ENCODE data around the gene SYCP1. TPM values are rescaled to one million over a fixed set of nuclear protein-coding genes. Genes with fewer than 3 reads are reported as not detected.
"Not testable (repeated sequence)": the region's sequence is repeated elsewhere in the genome, so short reads cannot be mapped to it uniquely, and the experiment has no call there.

Gene SYCP1
- total RNA-seq, 1 experiment from 2014 or later: not detected

DNA sequence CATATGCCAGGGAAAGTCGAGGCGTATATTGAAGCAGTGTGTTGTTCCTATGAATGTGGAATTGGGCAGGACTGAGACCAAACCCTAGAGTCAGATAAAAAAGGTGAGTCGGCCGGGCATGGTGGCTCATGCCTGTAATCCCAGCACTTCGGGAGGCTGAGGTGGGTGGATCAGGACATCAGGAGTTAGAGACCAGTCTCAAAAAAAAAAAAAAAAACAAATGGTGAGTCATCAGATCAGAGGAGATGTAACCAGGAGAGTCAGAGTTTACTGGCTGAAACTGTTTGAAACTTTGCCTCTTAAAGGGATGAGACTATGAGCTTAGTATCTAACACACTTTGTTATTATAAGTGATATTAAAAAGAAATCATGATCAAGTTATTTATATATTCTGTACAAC is 26.4 kb upstream of the SYCP1 start:
- H2AFZ ChIP-seq (ENCODE audit: low read length): no peak overlapping the region
- no peaks in the 10 kb centered on the region for H3K23me2 ChIP-seq (ENCODE audit: insufficient read length, low read depth, low read length, poor library complexity, severe bottlenecking)
- no peak overlapping the region for H3K4me3 Mint-ChIP-seq
- no peaks in the 10 kb centered on the region for H3K9me3 ChIP-seq (ENCODE audit: control insufficient read depth, low read depth, low read length)
- no peak overlapping the region for H2BK20ac ChIP-seq (ENCODE audit: low read depth, low read length, poor library complexity, severe bottlenecking)
- H4K8ac ChIP-seq (replicated peaks; ENCODE audit: insufficient read length, low read depth, low read length): no peak overlapping the region
- H3K36me3 Mint-ChIP-seq (ENCODE audit: insufficient read depth in 1 of 3, low read depth in 3 of 3): peaks cover 6 to 12% (median 8%) of the 10 kb centered on the region in 3 experiments; a peak in 6 of 7 replicates
- H4K91ac ChIP-seq (ENCODE audit: insufficient read length, low read depth, low read length): no peak overlapping the region
- H3K27me3 ChIP-seq (ENCODE audit: insufficient read depth, low read length): no peaks in the 10 kb centered on the region
- H3K79me1 ChIP-seq (ENCODE audit: insufficient read depth, low read depth, low read length, poor library complexity, severe bottlenecking): no peaks in the 10 kb centered on the region
- no peak overlapping the region for H2BK15ac ChIP-seq (ENCODE audit: low read depth, low read length)
- no peaks in the 10 kb centered on the region for H4K20me1 ChIP-seq (ENCODE audit: control insufficient read depth, insufficient read depth, insufficient read length)
- no peak overlapping the region for H2BK120ac ChIP-seq (ENCODE audit: low read depth, low read length, poor library complexity, severe bottlenecking)
- no peak overlapping the region for H4K5ac ChIP-seq (ENCODE audit: insufficient read length, low read depth, low read length)
- no peak overlapping the region for H3K27ac ChIP-seq (ENCODE audit: insufficient read length, low read depth, low read length)
- no peak for DNase-seq
- no peak overlapping the region for H3K18ac ChIP-seq (ENCODE audit: insufficient read length, low read depth, low read length)
- H3K4me1 Mint-ChIP-seq: peaks cover 8% of the 10 kb centered on the region in 2 experiments
- no peak overlapping the region for H3K14ac ChIP-seq (ENCODE audit: insufficient read depth, low read length)
- H3K27ac Mint-ChIP-seq: no peak overlapping the region
- no peak overlapping the region for H3T11ph ChIP-seq (ENCODE audit: low read length)
- no peaks in the 10 kb centered on the region for H3K79me2 ChIP-seq (ENCODE audit: insufficient read depth, low read length)
- no peak overlapping the region for H3K56ac ChIP-seq (ENCODE audit: insufficient read length, low read depth, low read length)
- no peak overlapping the region for H2BK5ac ChIP-seq (ENCODE audit: insufficient read length, low read length)
- H3K4me1 ChIP-seq (ENCODE audit: insufficient read depth, low read length): no peaks in the 10 kb centered on the region; the same call in 1 of the 2 replicates
- no CpG with 5 or more reads among the region's 5 CpGs for WGBS (ENCODE audit: extremely low coverage, insufficient read length, low lambda C conversion rate)
- peaks cover 19 to 29% of the 10 kb centered on the region in 2 experiments for H3K9me3 Mint-ChIP-seq
- TF ChIP-seq, protein P1, sequence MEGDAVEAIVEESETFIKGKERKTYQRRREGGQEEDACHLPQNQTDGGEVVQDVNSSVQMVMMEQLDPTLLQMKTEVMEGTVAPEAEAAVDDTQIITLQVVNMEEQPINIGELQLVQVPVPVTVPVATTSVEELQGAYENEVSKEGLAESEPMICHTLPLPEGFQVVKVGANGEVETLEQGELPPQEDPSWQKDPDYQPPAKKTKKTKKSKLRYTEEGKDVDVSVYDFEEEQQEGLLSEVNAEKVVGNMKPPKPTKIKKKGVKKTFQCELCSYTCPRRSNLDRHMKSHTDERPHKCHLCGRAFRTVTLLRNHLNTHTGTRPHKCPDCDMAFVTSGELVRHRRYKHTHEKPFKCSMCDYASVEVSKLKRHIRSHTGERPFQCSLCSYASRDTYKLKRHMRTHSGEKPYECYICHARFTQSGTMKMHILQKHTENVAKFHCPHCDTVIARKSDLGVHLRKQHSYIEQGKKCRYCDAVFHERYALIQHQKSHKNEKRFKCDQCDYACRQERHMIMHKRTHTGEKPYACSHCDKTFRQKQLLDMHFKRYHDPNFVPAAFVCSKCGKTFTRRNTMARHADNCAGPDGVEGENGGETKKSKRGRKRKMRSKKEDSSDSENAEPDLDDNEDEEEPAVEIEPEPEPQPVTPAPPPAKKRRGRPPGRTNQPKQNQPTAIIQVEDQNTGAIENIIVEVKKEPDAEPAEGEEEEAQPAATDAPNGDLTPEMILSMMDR (conservative IDR thresholded peaks at IDR 0.05): no peak
- H3K4ac ChIP-seq (ENCODE audit: low read depth, low read length): no peak overlapping the region
- no peak overlapping the region for H2BK12ac ChIP-seq (ENCODE audit: insufficient read length, low read depth, low read length)
- no peak overlapping the region for H3K23ac ChIP-seq (ENCODE audit: insufficient read length, low read depth, low read length)
- H3K9ac ChIP-seq (ENCODE audit: extremely low read depth, insufficient read length, low read length): no peak overlapping the region
- H2AK5ac ChIP-seq (ENCODE audit: insufficient read length, low read length): no peak overlapping the region
- H3K4me2 ChIP-seq (ENCODE audit: insufficient read depth, insufficient read length, low read length): no peak overlapping the region
- H3K27me3 Mint-ChIP-seq (ENCODE audit: low read depth): peaks cover 3% of the 10 kb centered on the region

DNA sequence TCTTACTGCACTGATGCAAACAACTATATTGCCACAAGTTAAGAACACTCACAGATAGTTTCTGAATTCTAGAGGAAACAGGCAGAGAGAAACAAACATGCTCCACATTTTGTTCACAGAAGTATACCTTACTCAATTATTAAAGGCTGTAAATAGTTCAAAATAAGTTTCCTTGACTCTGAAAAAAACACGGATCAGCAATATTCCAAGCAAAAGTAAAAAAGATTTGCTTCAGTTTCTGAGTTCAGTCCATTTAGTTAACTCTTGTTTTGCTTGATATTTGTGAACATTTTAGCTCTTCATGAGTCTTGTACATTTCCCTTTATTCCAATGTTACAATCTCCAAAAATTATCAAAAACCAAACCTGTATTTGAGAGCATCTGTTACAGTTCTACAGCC is 24.6 kb upstream of the SYCP1 start:
- not testable (repeated sequence) for DNase-seq; H2BK15ac ChIP-seq (ENCODE audit: low read depth, low read length); H3K4ac ChIP-seq (ENCODE audit: low read depth, low read length); H3K14ac ChIP-seq (ENCODE audit: insufficient read depth, low read length); H2BK20ac ChIP-seq (ENCODE audit: low read depth, low read length, poor library complexity, severe bottlenecking); H4K20me1 ChIP-seq (ENCODE audit: control insufficient read depth, insufficient read depth, insufficient read length); H3K4me1 ChIP-seq (ENCODE audit: insufficient read depth, low read length); H2AK5ac ChIP-seq (ENCODE audit: insufficient read length, low read length); H3K9me3 ChIP-seq (ENCODE audit: control insufficient read depth, low read depth, low read length); H3K23ac ChIP-seq (ENCODE audit: insufficient read length, low read depth, low read length); H3K27me3 Mint-ChIP-seq (ENCODE audit: low read depth); H2BK120ac ChIP-seq (ENCODE audit: low read depth, low read length, poor library complexity, severe bottlenecking); H3K9ac ChIP-seq (ENCODE audit: extremely low read depth, insufficient read length, low read length); H3K23me2 ChIP-seq (ENCODE audit: insufficient read length, low read depth, low read length, poor library complexity, severe bottlenecking); H3K27ac ChIP-seq (ENCODE audit: insufficient read length, low read depth, low read length); H4K5ac ChIP-seq (ENCODE audit: insufficient read length, low read depth, low read length); H2BK5ac ChIP-seq (ENCODE audit: insufficient read length, low read length); H3K27ac Mint-ChIP-seq; H4K91ac ChIP-seq (ENCODE audit: insufficient read length, low read depth, low read length); H3K4me1 Mint-ChIP-seq; H3K56ac ChIP-seq (ENCODE audit: insufficient read length, low read depth, low read length); H2BK12ac ChIP-seq (ENCODE audit: insufficient read length, low read depth, low read length); H3K4me3 Mint-ChIP-seq; H2AFZ ChIP-seq (ENCODE audit: low read length); H3K36me3 Mint-ChIP-seq (ENCODE audit: insufficient read depth in 1 of 3, low read depth in 3 of 3); H3K4me2 ChIP-seq (ENCODE audit: insufficient read depth, insufficient read length, low read length); H3K27me3 ChIP-seq (ENCODE audit: insufficient read depth, low read length); H3T11ph ChIP-seq (ENCODE audit: low read length); H3K79me2 ChIP-seq (ENCODE audit: insufficient read depth, low read length); H3K79me1 ChIP-seq (ENCODE audit: insufficient read depth, low read depth, low read length, poor library complexity, severe bottlenecking); H3K18ac ChIP-seq (ENCODE audit: insufficient read length, low read depth, low read length); H4K8ac ChIP-seq (replicated peaks; ENCODE audit: insufficient read length, low read depth, low read length)
- WGBS (ENCODE audit: extremely low coverage, insufficient read length, low lambda C conversion rate): no CpG with 5 or more reads among the region's 1 CpG
- H3K9me3 Mint-ChIP-seq: peaks cover 4 to 13% of the 10 kb centered on the region in 2 experiments; a peak in 4 of 5 replicates

All from H9 (cell line).